ENCODE results near the gene SRGAP2B. TPM values are rescaled to one million over a fixed set of nuclear protein-coding genes. Genes with fewer than 3 reads are reported as not detected.
A peak's percentile ranks its signal among the peaks of the same experiment; 100 is the strongest.
"Not testable (repeated sequence)": the region's sequence is repeated elsewhere in the genome, so short reads cannot be mapped to it uniquely, and the experiment has no call there.

SRGAP2B gene
- 24.3 TPM for total RNA-seq (2013)
- polyA plus RNA-seq (10 to 100 TPM in 1 of 3 donors, 1 to 10 TPM in 2; 5.8 to 25.5 (median 7.0) TPM), polyA minus RNA-seq (20.4 and 42.4 TPM in 2 replicates), total RNA-seq (2.4 to 16.3 (median 7.6) reads per million in 11 experiments)

DNA sequence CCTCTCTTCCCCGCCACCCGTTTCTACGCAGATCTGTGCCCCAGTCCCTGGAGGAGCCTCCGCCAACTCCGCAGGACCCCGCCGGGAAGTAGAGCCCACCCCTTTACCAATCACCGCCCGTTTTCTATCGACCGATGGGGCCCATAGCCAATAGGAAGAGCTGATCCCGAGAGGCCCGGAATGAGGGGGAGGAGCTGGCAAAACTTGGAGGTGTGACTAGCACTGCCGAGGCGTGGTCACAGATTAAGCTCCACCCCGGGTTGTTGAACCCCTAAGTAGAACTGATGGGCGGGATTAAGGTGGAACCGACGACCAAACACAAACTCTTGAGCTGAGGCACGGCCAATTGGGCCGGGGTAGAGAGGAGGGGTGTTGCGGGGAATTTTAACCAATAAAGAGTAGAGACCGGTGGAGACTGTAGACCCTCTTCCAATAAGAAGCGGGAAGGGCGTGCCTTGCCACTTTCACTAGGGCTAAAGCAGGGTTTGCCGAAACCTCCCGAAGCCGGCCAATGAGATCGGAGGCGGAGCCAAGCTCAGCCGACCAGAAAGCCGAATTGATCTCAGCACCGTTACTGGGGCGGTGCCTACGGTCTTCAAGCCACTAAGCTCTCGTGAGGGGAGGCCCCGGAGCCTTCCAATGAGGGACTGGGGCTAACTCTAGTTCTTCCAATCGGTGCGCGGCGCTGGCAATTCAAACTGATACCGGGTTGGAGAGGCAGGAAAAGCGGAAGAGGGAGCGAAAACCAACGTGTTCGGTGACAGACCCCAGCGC, at the start of gene SRGAP2B, which contains the start of gene FAM72D:
Gene SRGAP2B, minus strand, starts transcription at position 45 of the 774 bp plus-strand sequence. CDS start 2,427 bp downstream, outside the sequence.
Gene FAM72D, plus strand, starts transcription at position 691 of the 774 bp plus-strand sequence. CDS start 874 bp downstream, outside the sequence.
- H2AFZ ChIP-seq (ENCODE audit: insufficient read depth, low read depth, low read length, poor library complexity, severe bottlenecking); H3K4me1 ChIP-seq (ENCODE audit: control insufficient read depth in 1 of 2, insufficient read depth in 2 of 2, low read length in 2 of 2); H4K20me1 ChIP-seq (ENCODE audit: insufficient read depth, low read length); H3K36me3 Mint-ChIP-seq; H3K4me1 Mint-ChIP-seq; H3K4me2 ChIP-seq (replicated peaks; ENCODE audit: extremely low read depth, low read length, poor library complexity, severe bottlenecking); intact Hi-C loops (cut with micrococcal nuclease); H3K9me3 ChIP-seq (replicated peaks in 1 of 2; ENCODE audit: control insufficient read depth in 1 of 2, insufficient read depth in 1 of 2, low read length in 2 of 2); DNase-seq; H3K27me3 Mint-ChIP-seq (ENCODE audit: low read depth in 3 of 3); H3K36me3 ChIP-seq (replicated peaks in 1 of 2; ENCODE audit: control insufficient read depth in 1 of 2, insufficient read depth in 2 of 2, low read length in 2 of 2); H3K27me3 ChIP-seq (ENCODE audit: control insufficient read depth in 2 of 2, insufficient read depth in 2 of 2, low read length in 2 of 2); H3K9ac ChIP-seq (ENCODE audit: insufficient read depth, low read length, poor library complexity, severe bottlenecking); H3K9me3 Mint-ChIP-seq; H3K79me2 ChIP-seq (ENCODE audit: insufficient read depth, low read length): not testable (repeated sequence)
- Mint-ChIP-seq H3K4me3 (peak within 1 kb of the TSS; percentile 65 to 96), H3K27ac (peak within 1 kb of the TSS in 3 of 7 donors; percentile 35 to 61 (median 46))
- WGBS (ENCODE audit: insufficient coverage): no CpG with 5 or more reads among the region's 47 CpGs
- peak within 1 kb of the TSS in 1 of 2 donors; percentile 57 for H3K27ac ChIP-seq (ENCODE audit: low read depth in 1 of 2, low read length in 2 of 2)
- H3K4me3 ChIP-seq (replicated peaks in 1 of 3; ENCODE audit: low read depth in 2 of 3, low read length in 3 of 3): peak within 1 kb of the TSS; percentile 41 to 60 (median 44)

DNA sequence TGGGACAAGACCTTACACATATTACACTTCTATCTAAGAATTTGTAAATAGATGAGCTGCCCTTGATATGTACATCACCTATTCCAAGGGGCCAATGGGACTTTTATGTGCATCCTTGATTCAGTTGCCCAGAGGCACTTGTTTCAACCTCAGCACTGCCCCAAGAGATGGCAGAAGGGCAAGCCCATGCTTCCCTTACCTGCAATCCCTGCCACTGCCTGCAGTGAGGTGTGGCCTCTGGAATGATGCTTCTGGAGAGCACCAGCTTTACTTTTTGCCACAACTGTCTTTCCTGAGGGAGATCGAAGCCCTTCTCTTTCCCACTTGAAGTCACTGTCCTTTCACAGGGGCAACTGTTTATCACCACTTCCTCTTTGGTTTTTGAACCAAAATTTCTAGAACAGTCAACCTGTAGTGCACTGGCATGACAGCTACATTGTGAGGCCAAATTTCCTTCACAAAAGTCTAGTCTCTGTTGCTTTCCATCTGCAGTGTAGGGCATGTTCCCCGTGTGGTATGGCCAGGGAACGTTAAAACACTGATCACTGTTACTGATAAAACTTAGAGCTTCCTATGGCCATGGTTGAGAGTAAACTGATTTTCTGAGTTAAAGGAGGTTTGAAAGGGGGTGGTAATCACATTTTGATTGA, 49.3 kb upstream of the SRGAP2B start:
- H3K4me3 Mint-ChIP-seq; H3K4me2 ChIP-seq (replicated peaks; ENCODE audit: extremely low read depth, low read length, poor library complexity, severe bottlenecking); H3K4me1 Mint-ChIP-seq; intact Hi-C loops (cut with micrococcal nuclease); H2AFZ ChIP-seq (ENCODE audit: insufficient read depth, low read depth, low read length, poor library complexity, severe bottlenecking); DNase-seq; H3K36me3 Mint-ChIP-seq; H3K9me3 ChIP-seq (replicated peaks in 1 of 2; ENCODE audit: control insufficient read depth in 1 of 2, insufficient read depth in 1 of 2, low read length in 2 of 2); H3K27me3 Mint-ChIP-seq (ENCODE audit: low read depth in 3 of 3); H3K9me3 Mint-ChIP-seq; H3K27me3 ChIP-seq (ENCODE audit: control insufficient read depth in 2 of 2, insufficient read depth in 2 of 2, low read length in 2 of 2); H3K4me3 ChIP-seq (replicated peaks in 1 of 3; ENCODE audit: low read depth in 2 of 3, low read length in 3 of 3); H3K4me1 ChIP-seq (ENCODE audit: control insufficient read depth in 1 of 2, insufficient read depth in 2 of 2, low read length in 2 of 2); H4K20me1 ChIP-seq (ENCODE audit: insufficient read depth, low read length); H3K27ac Mint-ChIP-seq; H3K9ac ChIP-seq (ENCODE audit: insufficient read depth, low read length, poor library complexity, severe bottlenecking); H3K79me2 ChIP-seq (ENCODE audit: insufficient read depth, low read length); H3K27ac ChIP-seq (ENCODE audit: low read depth in 1 of 2, low read length in 2 of 2); H3K36me3 ChIP-seq (replicated peaks in 1 of 2; ENCODE audit: control insufficient read depth in 1 of 2, insufficient read depth in 2 of 2, low read length in 2 of 2): not testable (repeated sequence)
- no CpG with 5 or more reads among the region's 3 CpGs for WGBS (ENCODE audit: insufficient coverage)

DNA sequence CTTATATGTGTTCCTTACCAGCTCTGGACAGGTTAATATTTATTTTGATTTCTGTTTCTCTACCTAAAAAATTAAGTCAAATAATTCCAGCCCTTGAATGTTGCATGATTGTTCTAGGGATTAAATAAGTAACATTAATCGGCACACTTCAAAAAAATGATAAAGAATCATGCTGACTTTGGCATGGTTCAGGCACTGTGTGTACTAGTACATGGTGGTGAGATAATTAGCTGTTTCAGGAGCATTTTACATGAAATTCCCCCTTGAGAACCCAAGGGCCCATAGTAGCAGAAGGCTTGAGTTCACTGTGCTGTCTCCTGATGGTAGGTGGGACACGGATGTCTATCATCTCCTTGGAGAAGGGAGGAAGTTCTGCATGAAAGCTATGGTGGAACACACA, 45.4 kb upstream of the SRGAP2B start:
- H3K9ac ChIP-seq (ENCODE audit: insufficient read depth, low read length, poor library complexity, severe bottlenecking); H4K20me1 ChIP-seq (ENCODE audit: insufficient read depth, low read length); H3K27ac Mint-ChIP-seq; H3K27me3 ChIP-seq (ENCODE audit: control insufficient read depth in 2 of 2, insufficient read depth in 2 of 2, low read length in 2 of 2); H3K4me1 ChIP-seq (ENCODE audit: control insufficient read depth in 1 of 2, insufficient read depth in 2 of 2, low read length in 2 of 2); H3K36me3 ChIP-seq (replicated peaks in 1 of 2; ENCODE audit: control insufficient read depth in 1 of 2, insufficient read depth in 2 of 2, low read length in 2 of 2); H3K27me3 Mint-ChIP-seq (ENCODE audit: low read depth in 3 of 3); H2AFZ ChIP-seq (ENCODE audit: insufficient read depth, low read depth, low read length, poor library complexity, severe bottlenecking); H3K9me3 Mint-ChIP-seq; H3K27ac ChIP-seq (ENCODE audit: low read depth in 1 of 2, low read length in 2 of 2); H3K79me2 ChIP-seq (ENCODE audit: insufficient read depth, low read length); H3K4me3 Mint-ChIP-seq; H3K9me3 ChIP-seq (replicated peaks in 1 of 2; ENCODE audit: control insufficient read depth in 1 of 2, insufficient read depth in 1 of 2, low read length in 2 of 2); intact Hi-C loops (cut with micrococcal nuclease); H3K36me3 Mint-ChIP-seq; H3K4me2 ChIP-seq (replicated peaks; ENCODE audit: extremely low read depth, low read length, poor library complexity, severe bottlenecking); H3K4me3 ChIP-seq (replicated peaks in 1 of 3; ENCODE audit: low read depth in 2 of 3, low read length in 3 of 3); DNase-seq; H3K4me1 Mint-ChIP-seq: not testable (repeated sequence)
- WGBS (ENCODE audit: insufficient coverage): no CpG with 5 or more reads among the region's 2 CpGs

DNA sequence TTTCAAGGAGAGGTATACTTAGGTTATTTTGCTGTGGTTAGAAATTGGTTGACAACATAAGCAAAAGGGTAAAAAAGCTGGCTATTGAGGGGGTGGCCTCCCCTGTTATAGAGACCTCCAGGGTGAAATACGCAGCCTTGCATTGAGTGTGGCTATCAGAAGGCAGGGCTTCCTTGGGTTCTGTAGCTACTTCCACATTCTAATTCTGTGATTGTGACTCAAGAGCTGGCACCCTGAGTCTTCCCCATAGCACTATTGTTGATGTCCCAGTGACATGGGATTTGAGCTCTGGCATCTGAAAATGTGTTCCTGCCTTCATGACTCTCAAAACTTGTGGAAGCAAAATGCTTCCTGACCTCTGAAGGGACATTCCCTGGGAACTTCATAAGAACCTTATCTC, 39.3 kb upstream of the SRGAP2B start:
- H3K36me3 ChIP-seq (replicated peaks in 1 of 2; ENCODE audit: control insufficient read depth in 1 of 2, insufficient read depth in 2 of 2, low read length in 2 of 2); H3K4me1 Mint-ChIP-seq; H3K36me3 Mint-ChIP-seq; H3K9ac ChIP-seq (ENCODE audit: insufficient read depth, low read length, poor library complexity, severe bottlenecking); intact Hi-C loops (cut with micrococcal nuclease); H2AFZ ChIP-seq (ENCODE audit: insufficient read depth, low read depth, low read length, poor library complexity, severe bottlenecking); H4K20me1 ChIP-seq (ENCODE audit: insufficient read depth, low read length); H3K27ac ChIP-seq (ENCODE audit: low read depth in 1 of 2, low read length in 2 of 2); H3K4me3 Mint-ChIP-seq; H3K4me3 ChIP-seq (replicated peaks in 1 of 3; ENCODE audit: low read depth in 2 of 3, low read length in 3 of 3); H3K4me2 ChIP-seq (replicated peaks; ENCODE audit: extremely low read depth, low read length, poor library complexity, severe bottlenecking); H3K9me3 Mint-ChIP-seq; DNase-seq; H3K27me3 Mint-ChIP-seq (ENCODE audit: low read depth in 3 of 3); H3K27ac Mint-ChIP-seq; H3K9me3 ChIP-seq (replicated peaks in 1 of 2; ENCODE audit: control insufficient read depth in 1 of 2, insufficient read depth in 1 of 2, low read length in 2 of 2); H3K79me2 ChIP-seq (ENCODE audit: insufficient read depth, low read length); H3K27me3 ChIP-seq (ENCODE audit: control insufficient read depth in 2 of 2, insufficient read depth in 2 of 2, low read length in 2 of 2); H3K4me1 ChIP-seq (ENCODE audit: control insufficient read depth in 1 of 2, insufficient read depth in 2 of 2, low read length in 2 of 2): not testable (repeated sequence)
- WGBS (ENCODE audit: insufficient coverage): no CpG with 5 or more reads among the region's 1 CpG

All from CD14-positive monocyte (primary cell).